Pancreas (tissue), 10 donors: ENCODE results near the gene STKLD1. TPM values are rescaled to one million over a fixed set of nuclear protein-coding genes. Genes with fewer than 3 reads are reported as not detected.

Experiments
- ATAC-seq, 4 donors: fragments of 200-7000 bp; cut with Tn5 transposase; one replicate each; pipeline versions ENCODE4 v1.8.0 to v1.9.1; 2020; ENCODE audit warnings: mild to moderate bottlenecking in 4 of 4, moderate library complexity in 4 of 4
- DNase-seq, 6 donors: peaks; one replicate each; pipeline ENCODE4 v3.0.0-alpha.2; 2020
- FAIRE-seq: peaks from 2 replicates; lab custom pipeline; 2012; peaks lifted over from hg19 to GRCh38; lab: Jason Lieb, UNC
- H3K27ac ChIP-seq, 4 donors: fragments of 200-600 bp; sonication (generic); 1 replicate in 3 of 4; 2 replicates in 1 of 4; pipeline versions ENCODE4 v1.5.0 to v1.8.0; 2020
- H3K27me3 ChIP-seq, 4 donors: fragments of 200-600 bp; one replicate each; pipeline ENCODE4 v1.8.0; 2021
- H3K36me3 ChIP-seq, 3 donors: fragments of 200-600 bp; sonication (generic) in 1 of 3; one replicate each; pipeline versions ENCODE4 v1.5.0 to v1.8.0; 2020 to 2021
- H3K4me1 ChIP-seq, 3 donors: fragments of 200-600 bp; one replicate each; pipeline ENCODE4 v1.8.0; 2021
- H3K4me3 ChIP-seq, 4 donors: fragments of 200-600 bp; sonication (generic) in 2 of 4; one replicate each; pipeline versions ENCODE4 v1.5.0 to v1.8.0; 2020 to 2021
- H3K9me3 ChIP-seq, 4 donors: fragments of 200-600 bp; one replicate each; pipeline ENCODE4 v1.8.0; 2021
- WGBS, 2 donors: extraction: QIAGEN DNeasy Blood & Tissue Kit; methylation state at CpG; one replicate each; pipeline ENCODE4 v1.1.7; 2013; 5-methylcytosine and 5-hydroxymethylcytosine counted together
- intact Hi-C, 3 donors: fragments of 100-400 bp; cut with DNase I; formaldehyde crosslinking; loops; one replicate each; pipeline versions ENCODE4 v1.11.1 to v1.14.2; 2022
- polyA plus RNA-seq, 2 donors: library from polyadenylated mRNA; stranded (reverse); fragments of 200-250 nt; gene quantifications; one replicate each; pipeline ENCODE4 v1.2.3, GENCODE V29; 2013
- total RNA-seq, 6 donors: library from RNA; stranded (reverse); fragmentation: NEBNext Ultra II Directional in 4 of 6; extraction: Animal tissue kit (Norgen Biotek cat#: 25700) in 4 of 6; gene quantifications; one replicate each; pipeline versions ENCODE4 v1.2.1 to v1.2.4, GENCODE V29; 2021 to 2023
- TF ChIP-seq, protein P1 (sequence below), 4 donors: fragments of 200-600 bp; sonication (generic) in 3 of 4; IDR thresholded peaks; one replicate each; pipeline versions ENCODE4 v1.5.0 to v1.8.0; 2021; ENCODE audit warnings: antibody characterized with exemption in 4 of 4
- donor health status: healthy with polysubstance abuse.
- donor health status: DM: no; HTN: no; CAD: no; lungs with moderate emphysema.
- donor health status: DM: no; HTN: no; CAD: no.
- donor health status: control.
- donor health status: control.
- donor health status: Bipolar disorder and iron deficiency.
- donor health status: DM: yes; HTN: yes; CAD: no.
- donor health status: DM: no; HTN: no; CAD: no.
- donor health status: DM: no; HTN: no; CAD: no.
- donor health status: DM: yes; HTN: yes; CAD: no.

STKLD1 gene
- total and polyA plus RNA-seq, 8 donors: 0.31 to 3.1 (median 0.76) TPM

DNA sequence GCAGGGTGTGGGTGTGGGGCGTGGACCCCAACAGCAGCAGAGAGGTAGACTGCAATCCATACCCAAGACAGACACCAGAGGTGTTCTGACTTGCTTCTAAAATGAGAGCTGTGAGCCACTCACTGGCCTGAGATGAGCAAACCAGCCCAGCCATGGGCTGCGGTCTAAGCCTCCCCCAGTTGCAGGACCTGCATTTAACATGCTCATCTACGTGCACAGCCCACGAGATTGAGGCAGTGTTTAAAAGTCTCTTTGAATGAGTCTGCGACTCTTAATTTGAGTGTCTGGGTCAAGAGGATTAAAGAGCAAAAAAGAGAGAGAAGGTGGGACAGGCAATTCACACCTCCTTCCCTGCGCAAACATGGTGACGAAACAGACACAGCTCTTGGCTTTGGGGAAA lies 6.2 kb upstream of the STKLD1 start:
- ATAC-seq (no peak), DNase-seq (no peak), FAIRE-seq (no peak)
- H3K27ac ChIP-seq: peak overlapping the region in 1 of 4 donors; percentile 28
- intact Hi-C loops: no loop called here
- peaks cover 52 to 72% (median 56%) of the 10 kb centered on the region in 3 donors for H3K4me1 ChIP-seq
- TF ChIP-seq, protein P1, sequence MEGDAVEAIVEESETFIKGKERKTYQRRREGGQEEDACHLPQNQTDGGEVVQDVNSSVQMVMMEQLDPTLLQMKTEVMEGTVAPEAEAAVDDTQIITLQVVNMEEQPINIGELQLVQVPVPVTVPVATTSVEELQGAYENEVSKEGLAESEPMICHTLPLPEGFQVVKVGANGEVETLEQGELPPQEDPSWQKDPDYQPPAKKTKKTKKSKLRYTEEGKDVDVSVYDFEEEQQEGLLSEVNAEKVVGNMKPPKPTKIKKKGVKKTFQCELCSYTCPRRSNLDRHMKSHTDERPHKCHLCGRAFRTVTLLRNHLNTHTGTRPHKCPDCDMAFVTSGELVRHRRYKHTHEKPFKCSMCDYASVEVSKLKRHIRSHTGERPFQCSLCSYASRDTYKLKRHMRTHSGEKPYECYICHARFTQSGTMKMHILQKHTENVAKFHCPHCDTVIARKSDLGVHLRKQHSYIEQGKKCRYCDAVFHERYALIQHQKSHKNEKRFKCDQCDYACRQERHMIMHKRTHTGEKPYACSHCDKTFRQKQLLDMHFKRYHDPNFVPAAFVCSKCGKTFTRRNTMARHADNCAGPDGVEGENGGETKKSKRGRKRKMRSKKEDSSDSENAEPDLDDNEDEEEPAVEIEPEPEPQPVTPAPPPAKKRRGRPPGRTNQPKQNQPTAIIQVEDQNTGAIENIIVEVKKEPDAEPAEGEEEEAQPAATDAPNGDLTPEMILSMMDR (IDR thresholded peaks at IDR 0.05): no peak
- peaks cover 0 to 24% (median 21%) of the 10 kb centered on the region in 3 donors for H3K36me3 ChIP-seq
- WGBS, 2 donors: 69 to 72% methylated on average over 7 of the region's 7 CpGs
- no peaks in the 10 kb centered on the region for H3K9me3 ChIP-seq
- no peak overlapping the region for H3K4me3 ChIP-seq
- H3K27me3 ChIP-seq: no peaks in the 10 kb centered on the region

DNA sequence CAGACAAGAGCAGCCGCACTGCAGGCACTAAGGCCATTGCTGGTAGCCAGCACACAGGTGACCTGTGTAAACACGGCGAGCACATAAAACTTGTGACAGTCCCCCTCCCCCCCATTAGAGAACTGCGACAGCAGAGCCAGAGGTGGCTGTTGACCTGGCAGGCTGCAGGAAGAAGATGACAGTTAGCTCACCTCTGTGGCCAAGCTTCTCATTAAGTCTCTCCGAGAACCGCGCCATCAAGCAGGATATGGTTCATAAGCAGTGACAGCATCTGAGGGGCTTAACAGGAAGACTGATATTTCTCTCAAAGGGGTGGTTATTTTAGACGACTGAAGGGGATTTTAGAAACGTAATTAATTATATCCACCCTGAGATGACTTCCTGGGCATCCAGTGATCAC lies 5.5 kb upstream of the STKLD1 start:
- TF ChIP-seq, protein P1 (IDR thresholded peaks at IDR 0.05): no peak
- peaks cover 52 to 69% (median 56%) of the 10 kb centered on the region in 3 donors for H3K4me1 ChIP-seq
- H3K36me3 ChIP-seq: peaks cover 0 to 17% (median 15%) of the 10 kb centered on the region in 3 donors
- H3K9me3 ChIP-seq: no peaks in the 10 kb centered on the region
- FAIRE-seq (no peak), DNase-seq (peak in 2 of 6 donors; percentile 40 to 61), ATAC-seq (peak; percentile 2 to 35 (median 21))
- WGBS, 2 donors: 32% methylated on average over 9 of the region's 9 CpGs
- H3K27ac ChIP-seq: peak overlapping the region in 1 of 4 donors; percentile 50
- peak overlapping the region in 1 of 4 donors; percentile 17 for H3K4me3 ChIP-seq
- intact Hi-C loops: no loop called here
- no peaks in the 10 kb centered on the region for H3K27me3 ChIP-seq

DNA sequence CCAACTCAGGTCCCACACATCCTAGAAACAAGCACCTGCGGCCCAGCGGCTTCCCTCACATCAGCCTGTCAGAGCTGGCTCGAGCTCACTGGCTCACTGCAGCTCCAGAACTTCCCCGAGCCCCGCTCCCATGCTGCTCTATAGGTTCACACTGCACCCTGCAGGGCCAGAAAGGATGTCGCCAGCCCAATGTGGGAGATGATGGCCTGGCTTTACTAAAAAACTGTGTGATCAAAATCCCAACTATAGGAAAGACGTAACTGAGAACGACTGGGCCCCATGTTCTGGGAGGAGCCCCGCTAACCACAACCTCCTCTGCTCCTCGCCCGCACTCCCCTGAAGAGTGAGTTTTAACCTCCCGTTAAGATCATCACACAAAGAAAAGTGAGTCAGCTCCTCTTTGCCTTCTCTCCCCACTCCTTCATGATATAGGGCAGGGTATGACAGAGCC lies 4.9 kb upstream of the STKLD1 start:
- FAIRE-seq: no peak
- no peak for ATAC-seq
- H3K36me3 ChIP-seq: peaks cover 0 to 11% (median 9%) of the 10 kb centered on the region in 3 donors
- peaks cover 52 to 69% (median 56%) of the 10 kb centered on the region in 3 donors for H3K4me1 ChIP-seq
- H3K4me3 ChIP-seq: peak overlapping the region in 1 of 4 donors; percentile 17
- no peaks in the 10 kb centered on the region for H3K27me3 ChIP-seq
- intact Hi-C loops: no loop called here
- no peaks in the 10 kb centered on the region for H3K9me3 ChIP-seq
- 33 to 45% methylated on average over 12 of the region's 12 CpGs for WGBS, 2 donors
- H3K27ac ChIP-seq: peak overlapping the region in 1 of 4 donors; percentile 50
- TF ChIP-seq, protein P1 (IDR thresholded peaks at IDR 0.05): no peak
- peak in 1 of 6 donors; percentile 14 for DNase-seq

DNA sequence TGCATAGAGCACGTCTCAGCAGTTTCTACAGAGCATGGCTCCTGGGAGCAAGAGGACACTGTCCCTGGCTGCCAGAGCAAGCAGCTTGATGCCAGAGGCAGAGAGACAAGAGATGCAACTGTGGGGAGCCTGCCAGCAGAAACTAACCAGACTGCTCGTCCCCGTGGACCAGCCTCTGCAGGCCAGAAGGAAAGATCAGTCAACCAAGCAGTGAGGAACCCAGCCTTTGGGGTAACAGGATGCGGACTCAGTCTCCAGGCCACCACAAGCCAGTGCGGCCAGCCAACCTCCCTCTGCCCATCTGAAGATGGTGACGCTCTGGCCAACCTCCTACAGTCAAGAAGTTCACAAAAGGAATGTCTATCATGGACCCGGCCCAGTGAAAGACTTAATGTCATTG lies 4.0 kb upstream of the STKLD1 start:
- WGBS, 2 donors: 52 to 63% methylated on average over 7 of the region's 7 CpGs
- Histone ChIP-seq H3K36me3 (peaks cover 0 to 3% (median under 1%) of the 10 kb centered on the region in 3 donors), H3K27me3 (no peaks in the 10 kb centered on the region), H3K4me1 (peaks cover 52 to 74% (median 56%) of the 10 kb centered on the region in 3 donors), H3K4me3 (no peak overlapping the region), H3K9me3 (no peaks in the 10 kb centered on the region), H3K27ac (peak overlapping the region in 1 of 4 donors; percentile 33)
- FAIRE-seq (no peak), DNase-seq (peak in 1 of 6 donors; percentile 18), ATAC-seq (no peak)
- intact Hi-C loops: no loop called here
- TF ChIP-seq, protein P1 (IDR thresholded peaks at IDR 0.05): no peak

DNA sequence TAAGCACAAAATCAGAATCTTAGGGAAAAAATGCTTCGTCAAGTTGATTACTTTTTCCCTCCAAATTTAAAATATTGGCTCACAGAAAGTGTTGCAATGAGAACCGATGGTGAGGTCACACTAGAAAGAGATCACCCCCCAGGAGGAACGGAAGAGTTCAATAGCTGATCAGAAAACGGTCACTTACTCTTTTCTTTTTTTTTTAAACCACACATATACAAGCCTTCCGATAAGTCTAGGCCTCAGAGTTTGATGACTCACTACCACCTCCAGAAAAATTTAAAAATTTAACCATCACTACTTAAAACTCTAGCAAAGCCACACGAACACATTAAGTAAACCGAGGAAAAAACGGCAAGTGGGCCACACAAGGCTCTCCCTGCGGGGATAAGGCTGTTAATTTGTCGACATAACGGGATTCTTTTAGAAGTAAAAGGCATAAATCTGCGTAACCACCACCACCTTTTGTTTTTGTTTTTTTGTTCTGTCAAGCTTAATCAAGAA lies 1.5 kb upstream of the STKLD1 start:
- peak overlapping the region; percentile 93 to 98 (median 95) for H3K27ac ChIP-seq
- ATAC-seq (no peak), FAIRE-seq (no peak), DNase-seq (no peak)
- no peaks in the 10 kb centered on the region for H3K9me3 ChIP-seq
- intact Hi-C loops: no loop called here
- TF ChIP-seq, protein P1 (IDR thresholded peaks at IDR 0.05): no peak
- no peaks in the 10 kb centered on the region for H3K36me3 ChIP-seq
- H3K27me3 ChIP-seq: no peaks in the 10 kb centered on the region
- peak overlapping the region; percentile 75 to 100 (median 98) for H3K4me3 ChIP-seq
- WGBS, 2 donors: 6 to 8% methylated on average over 12 of the region's 12 CpGs
- H3K4me1 ChIP-seq: peaks cover 29 to 54% (median 33%) of the 10 kb centered on the region in 3 donors
